Measurements from ENCODE around the gene FLOT2. TPM values are rescaled to one million over a fixed set of nuclear protein-coding genes. Genes with fewer than 3 reads are reported as not detected.
A peak's percentile ranks its signal among the peaks of the same experiment; 100 is the strongest.
"Not testable (repeated sequence)": the region's sequence is repeated elsewhere in the genome, so short reads cannot be mapped to it uniquely, and the experiment has no call there.

FLOT2 gene, protein sequence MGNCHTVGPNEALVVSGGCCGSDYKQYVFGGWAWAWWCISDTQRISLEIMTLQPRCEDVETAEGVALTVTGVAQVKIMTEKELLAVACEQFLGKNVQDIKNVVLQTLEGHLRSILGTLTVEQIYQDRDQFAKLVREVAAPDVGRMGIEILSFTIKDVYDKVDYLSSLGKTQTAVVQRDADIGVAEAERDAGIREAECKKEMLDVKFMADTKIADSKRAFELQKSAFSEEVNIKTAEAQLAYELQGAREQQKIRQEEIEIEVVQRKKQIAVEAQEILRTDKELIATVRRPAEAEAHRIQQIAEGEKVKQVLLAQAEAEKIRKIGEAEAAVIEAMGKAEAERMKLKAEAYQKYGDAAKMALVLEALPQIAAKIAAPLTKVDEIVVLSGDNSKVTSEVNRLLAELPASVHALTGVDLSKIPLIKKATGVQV
- total RNA-seq, result 10 to 100 TPM; 79.3 to 95.8 TPM

DNA sequence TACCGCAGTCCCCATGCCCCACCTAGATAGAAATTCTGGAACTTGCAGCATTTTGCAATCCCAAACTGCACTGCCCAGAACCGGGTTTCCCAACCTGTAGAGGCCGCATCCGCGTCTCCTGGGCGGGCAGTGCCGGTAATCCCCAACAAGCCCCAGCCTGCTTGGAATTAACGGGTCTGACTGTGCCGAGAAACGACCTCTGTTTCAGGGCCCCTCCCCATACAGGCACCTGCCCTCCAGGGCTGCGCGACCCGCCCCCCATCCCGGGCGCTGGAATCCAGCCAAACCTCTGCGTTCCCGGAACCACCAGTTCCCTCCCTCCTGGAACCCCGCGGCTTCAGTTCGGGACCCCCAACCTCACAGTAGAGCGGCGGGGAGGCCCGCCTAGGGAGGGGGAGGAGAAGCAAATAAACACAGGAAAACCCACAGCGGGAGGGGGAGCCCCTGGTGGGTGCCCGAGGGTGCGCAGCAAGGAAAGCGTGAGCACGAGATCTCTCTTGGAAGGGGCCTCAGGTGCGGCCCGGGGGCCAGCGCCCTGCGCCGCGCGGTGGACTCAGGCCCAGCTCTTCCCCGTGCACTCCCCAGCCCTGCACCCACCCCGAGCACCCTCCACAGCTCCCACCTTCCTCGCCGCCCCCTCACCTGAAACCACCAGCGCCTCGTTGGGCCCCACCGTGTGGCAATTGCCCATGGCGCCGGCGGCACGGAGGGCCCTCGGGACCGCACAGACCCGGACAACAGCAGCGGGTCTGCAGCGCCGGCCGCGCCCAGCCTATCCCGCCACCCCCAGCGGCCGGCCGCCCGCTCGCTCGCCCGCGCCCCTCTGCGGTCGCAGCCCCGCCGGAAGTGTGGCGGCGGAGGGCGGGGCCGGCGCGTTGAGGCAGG, at the start of gene FLOT2:
FLOT2 (minus strand) TSS at position 850 of the 885 bp plus-strand sequence; CDS start at position 691, 159 bp downstream.
- H3K9me3 Mint-ChIP-seq, result no peaks in the 10 kb centered on the region
- peak within 1 kb of the TSS; percentile 93 to 97 for H3K27ac Mint-ChIP-seq
- H3K4me3 Mint-ChIP-seq, result peak within 1 kb of the TSS; percentile 93
- peak; percentile 76 to 77 for ATAC-seq
- no peaks in the 10 kb centered on the region for H3K36me3 Mint-ChIP-seq
- H3K27me3 Mint-ChIP-seq, result no peaks in the 10 kb centered on the region
- H3K4me1 Mint-ChIP-seq (ENCODE audit: low read depth in 2 of 2), result peaks cover 50 to 57% of the 10 kb centered on the region in 2 donors
- DNase-seq (ENCODE audit: low spot score), result peak; percentile 76

DNA sequence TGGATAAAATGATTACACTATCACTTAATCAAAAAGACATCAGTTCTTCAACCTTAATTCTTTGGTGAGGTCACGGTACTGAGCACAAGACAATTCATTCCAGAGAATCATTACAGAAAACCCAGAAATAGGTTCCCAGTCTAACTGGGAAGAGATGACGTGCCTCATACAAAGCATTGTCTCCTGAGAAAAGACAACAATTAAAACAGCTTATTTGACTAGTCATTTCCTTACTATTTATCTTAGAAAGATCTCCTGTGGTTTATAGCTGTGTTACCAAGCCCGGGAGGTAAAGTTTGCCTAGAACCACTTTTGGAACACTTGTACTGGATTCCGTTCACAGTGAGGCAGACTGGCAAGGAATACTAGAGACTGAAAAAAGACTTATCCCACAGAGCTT, 48.7 kb upstream of the FLOT2 start:
- Mint-ChIP-seq H3K9me3 (no peaks in the 10 kb centered on the region), H3K4me1 (ENCODE audit: low read depth in 2 of 2) (peaks cover 36 to 47% of the 10 kb centered on the region in 2 donors), H3K27me3 (no peaks in the 10 kb centered on the region), H3K36me3 (no peaks in the 10 kb centered on the region), H3K27ac (peak overlapping the region; percentile 71 to 83), H3K4me3 (peak overlapping the region; percentile 61)
- ATAC-seq, result no peak
- no peak for DNase-seq (ENCODE audit: low spot score)

DNA sequence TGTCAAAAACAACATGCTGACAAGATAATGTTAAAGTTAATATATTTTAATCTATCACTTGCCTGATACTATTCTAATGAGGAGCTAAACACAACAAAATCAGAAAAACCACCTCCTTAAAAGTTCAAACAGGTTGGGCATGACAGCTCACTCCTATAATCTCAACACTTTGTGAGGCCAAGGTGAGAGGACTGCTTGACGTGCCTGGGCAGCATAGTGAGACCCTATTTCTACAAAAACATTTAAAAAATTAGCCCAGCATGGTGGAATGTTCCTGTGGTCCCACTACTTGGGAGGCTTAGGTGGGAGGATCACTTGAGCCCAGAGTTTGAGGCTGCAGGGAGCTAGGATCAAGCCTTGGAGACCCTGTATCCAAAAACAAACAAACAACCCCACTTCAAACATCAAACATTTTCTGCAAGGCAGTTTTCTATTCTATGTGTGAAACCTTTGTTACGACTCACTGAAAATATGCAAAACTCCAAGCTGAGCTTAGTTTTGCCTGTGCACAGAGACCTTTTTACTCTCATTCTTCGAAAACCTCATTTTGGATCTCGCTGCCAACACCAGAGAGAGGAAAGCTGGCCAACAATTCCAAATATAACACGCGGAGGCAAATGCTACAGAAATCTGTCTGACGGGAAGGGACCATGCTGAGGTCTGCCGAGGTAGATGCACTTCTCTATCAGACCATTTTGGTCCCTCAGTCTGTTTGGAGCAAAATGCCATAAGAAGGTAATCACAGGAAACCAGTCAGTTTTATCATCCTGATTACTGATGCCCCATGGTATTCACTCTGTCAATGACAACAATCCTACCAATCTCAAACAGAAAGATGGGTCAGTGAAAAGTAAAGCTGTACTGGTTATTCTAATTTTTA, 47.6 kb upstream of the FLOT2 start:
- Mint-ChIP-seq H3K36me3 (no peaks in the 10 kb centered on the region), H3K27me3 (no peaks in the 10 kb centered on the region), H3K27ac (peak overlapping the region; percentile 71 to 83), H3K4me3 (peak overlapping the region; percentile 1), H3K9me3 (no peaks in the 10 kb centered on the region), H3K4me1 (ENCODE audit: low read depth in 2 of 2) (peaks cover 44 to 52% of the 10 kb centered on the region in 2 donors)
- DNase-seq (ENCODE audit: low spot score) (no peak), ATAC-seq (no peak)

DNA sequence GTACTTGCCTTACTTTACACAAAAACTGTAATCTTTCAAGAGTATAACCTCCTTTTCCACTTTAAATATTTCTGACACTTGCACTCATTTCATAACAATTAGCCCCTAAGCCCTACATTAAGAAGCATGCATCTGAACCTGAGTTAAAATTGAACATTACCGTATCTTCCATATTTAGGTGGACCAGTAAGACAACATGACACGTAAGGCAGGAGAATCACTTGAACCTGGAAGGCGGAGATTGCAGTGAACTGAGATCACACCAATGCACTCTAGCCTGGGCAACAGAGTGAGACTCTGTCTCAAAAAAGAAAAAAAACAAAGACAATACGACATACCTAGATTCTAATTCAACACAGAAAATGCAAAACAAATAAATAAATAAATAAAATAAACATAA, 46.8 kb upstream of the FLOT2 start:
- Mint-ChIP-seq H3K9me3 (no peaks in the 10 kb centered on the region), H3K36me3 (no peaks in the 10 kb centered on the region), H3K4me3 (no peak overlapping the region), H3K27ac (peak overlapping the region; percentile 14 to 83), H3K4me1 (ENCODE audit: low read depth in 2 of 2) (peaks cover 50 to 57% of the 10 kb centered on the region in 2 donors), H3K27me3 (no peaks in the 10 kb centered on the region)
- ATAC-seq (no peak), DNase-seq (ENCODE audit: low spot score) (no peak)

DNA sequence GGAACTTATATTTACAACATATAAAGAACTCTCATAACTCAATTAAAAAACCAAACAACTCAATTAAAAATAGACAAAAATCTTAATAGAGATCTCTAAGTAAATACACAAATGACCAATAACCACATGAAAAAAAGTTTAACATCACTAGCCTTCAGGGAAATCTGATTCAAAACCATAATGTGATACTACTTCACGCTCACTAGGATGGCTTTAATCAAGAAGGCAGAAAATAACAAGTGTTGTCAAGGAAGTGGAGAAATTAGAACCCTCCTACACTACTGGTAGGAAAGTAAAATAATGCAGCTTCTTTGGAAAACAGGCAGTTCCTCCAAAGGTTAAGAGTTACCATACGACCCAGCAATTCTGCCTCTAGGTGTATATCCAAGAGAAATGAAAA, 45.4 kb upstream of the FLOT2 start:
- Mint-ChIP-seq H3K27me3 (no peaks in the 10 kb centered on the region), H3K27ac (no peak overlapping the region), H3K4me1 (ENCODE audit: low read depth in 2 of 2) (peaks cover 51 to 55% of the 10 kb centered on the region in 2 donors), H3K9me3 (no peaks in the 10 kb centered on the region), H3K36me3 (no peaks in the 10 kb centered on the region), H3K4me3 (no peak overlapping the region)
- DNase-seq (ENCODE audit: low spot score), result no peak
- no peak for ATAC-seq

DNA sequence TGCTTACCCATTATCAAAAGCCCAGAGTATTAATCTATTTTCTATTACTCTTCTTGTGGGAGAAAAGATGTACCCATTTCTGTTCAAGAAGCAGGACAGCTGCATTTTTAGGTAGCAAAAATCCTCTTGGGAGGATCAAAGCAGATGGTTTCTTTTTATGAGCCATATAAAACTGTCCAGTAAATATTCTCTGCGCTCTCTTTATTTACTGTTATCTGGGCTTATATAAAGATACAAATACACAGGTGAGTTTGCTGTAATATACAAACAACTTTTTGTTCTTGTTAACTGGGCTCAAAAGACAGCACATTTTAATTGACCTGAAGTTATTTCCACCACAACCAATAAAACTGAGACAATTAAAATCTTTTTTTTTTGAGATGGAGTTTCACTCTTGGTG, 43.7 kb upstream of the FLOT2 start:
- DNase-seq (ENCODE audit: low spot score) (no peak), ATAC-seq (no peak)
- Mint-ChIP-seq H3K27ac (peak overlapping the region in 1 of 2 donors; percentile 59), H3K27me3 (no peaks in the 10 kb centered on the region), H3K9me3 (no peaks in the 10 kb centered on the region), H3K36me3 (no peaks in the 10 kb centered on the region), H3K4me3 (no peak overlapping the region), H3K4me1 (ENCODE audit: low read depth in 2 of 2) (peaks cover 54 to 61% of the 10 kb centered on the region in 2 donors)

DNA sequence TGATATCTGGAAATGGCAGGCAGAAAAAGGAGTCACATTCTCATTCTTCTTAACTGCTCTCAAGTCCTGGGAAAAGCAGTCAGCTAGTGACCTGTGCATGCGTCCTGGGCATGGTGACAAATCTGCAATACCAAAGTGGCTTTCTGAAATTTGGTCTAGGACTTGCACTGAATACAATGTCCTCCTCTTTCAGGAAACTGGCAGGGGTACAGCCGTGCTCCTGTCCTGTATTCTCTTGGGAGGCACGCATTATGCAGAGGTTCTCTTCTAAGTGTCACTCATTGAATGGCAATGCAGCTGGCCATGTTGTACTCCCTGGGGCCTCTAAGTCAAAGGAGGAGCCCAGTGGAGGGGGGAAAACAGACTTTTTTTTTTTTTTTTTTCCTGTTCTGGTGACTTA, 43.1 kb upstream of the FLOT2 start:
- DNase-seq (ENCODE audit: low spot score) (no peak), ATAC-seq (no peak)
- H3K4me3 Mint-ChIP-seq, result no peak overlapping the region
- H3K4me1 Mint-ChIP-seq (ENCODE audit: low read depth in 2 of 2), result peaks cover 55 to 63% of the 10 kb centered on the region in 2 donors
- H3K36me3 Mint-ChIP-seq, result no peaks in the 10 kb centered on the region
- H3K27me3 Mint-ChIP-seq, result no peaks in the 10 kb centered on the region
- no peak overlapping the region for H3K27ac Mint-ChIP-seq
- no peaks in the 10 kb centered on the region for H3K9me3 Mint-ChIP-seq

DNA sequence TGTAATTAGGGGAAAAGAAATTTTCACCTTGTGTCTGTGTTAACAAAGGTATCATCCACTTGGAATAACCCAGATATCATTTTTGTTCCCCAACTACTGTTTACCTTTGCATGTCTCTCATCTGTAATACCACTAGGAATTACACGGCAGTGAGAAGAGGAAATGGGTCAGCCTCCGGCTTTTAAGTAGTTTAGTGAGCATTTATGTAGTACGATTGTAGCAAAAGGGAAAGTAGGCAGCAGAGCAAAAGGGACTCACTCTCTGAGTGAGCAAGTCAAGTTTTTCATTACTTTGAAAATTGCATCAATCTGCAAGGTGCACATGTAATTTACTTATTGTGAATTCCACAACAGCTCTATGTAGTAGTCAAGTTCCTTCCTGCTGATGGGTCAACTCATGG, 42.6 kb upstream of the FLOT2 start:
- no peaks in the 10 kb centered on the region for H3K9me3 Mint-ChIP-seq
- no peak for DNase-seq (ENCODE audit: low spot score)
- no peaks in the 10 kb centered on the region for H3K36me3 Mint-ChIP-seq
- no peaks in the 10 kb centered on the region for H3K27me3 Mint-ChIP-seq
- H3K4me1 Mint-ChIP-seq (ENCODE audit: low read depth in 2 of 2), result peaks cover 56 to 61% of the 10 kb centered on the region in 2 donors
- no peak overlapping the region for H3K27ac Mint-ChIP-seq
- no peak overlapping the region for H3K4me3 Mint-ChIP-seq
- ATAC-seq, result no peak

DNA sequence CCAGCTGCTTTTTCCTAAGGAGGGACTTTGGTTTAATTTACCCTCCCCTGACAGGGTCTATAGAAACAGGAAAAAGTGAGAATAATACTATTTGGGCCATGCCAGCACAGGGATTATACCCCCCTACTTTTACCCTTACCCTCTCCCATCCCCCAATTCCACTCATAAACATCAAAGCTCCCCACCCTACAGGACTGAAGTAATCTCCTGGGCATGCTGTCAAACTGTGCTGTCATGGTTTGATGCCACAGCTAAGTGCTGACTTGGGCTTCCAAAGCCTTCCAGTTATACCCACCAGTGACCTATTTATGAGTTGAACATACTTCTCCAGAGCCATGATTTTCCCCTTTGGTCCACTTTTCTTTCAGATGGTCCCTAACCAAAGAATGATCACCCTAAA, 41.0 kb upstream of the FLOT2 start:
- Mint-ChIP-seq H3K4me3 (no peak overlapping the region), H3K9me3 (no peaks in the 10 kb centered on the region), H3K27me3 (no peaks in the 10 kb centered on the region), H3K4me1 (ENCODE audit: low read depth in 2 of 2) (peaks cover 54 to 58% of the 10 kb centered on the region in 2 donors), H3K36me3 (no peaks in the 10 kb centered on the region), H3K27ac (no peak overlapping the region)
- DNase-seq (ENCODE audit: low spot score) (no peak), ATAC-seq (no peak)

DNA sequence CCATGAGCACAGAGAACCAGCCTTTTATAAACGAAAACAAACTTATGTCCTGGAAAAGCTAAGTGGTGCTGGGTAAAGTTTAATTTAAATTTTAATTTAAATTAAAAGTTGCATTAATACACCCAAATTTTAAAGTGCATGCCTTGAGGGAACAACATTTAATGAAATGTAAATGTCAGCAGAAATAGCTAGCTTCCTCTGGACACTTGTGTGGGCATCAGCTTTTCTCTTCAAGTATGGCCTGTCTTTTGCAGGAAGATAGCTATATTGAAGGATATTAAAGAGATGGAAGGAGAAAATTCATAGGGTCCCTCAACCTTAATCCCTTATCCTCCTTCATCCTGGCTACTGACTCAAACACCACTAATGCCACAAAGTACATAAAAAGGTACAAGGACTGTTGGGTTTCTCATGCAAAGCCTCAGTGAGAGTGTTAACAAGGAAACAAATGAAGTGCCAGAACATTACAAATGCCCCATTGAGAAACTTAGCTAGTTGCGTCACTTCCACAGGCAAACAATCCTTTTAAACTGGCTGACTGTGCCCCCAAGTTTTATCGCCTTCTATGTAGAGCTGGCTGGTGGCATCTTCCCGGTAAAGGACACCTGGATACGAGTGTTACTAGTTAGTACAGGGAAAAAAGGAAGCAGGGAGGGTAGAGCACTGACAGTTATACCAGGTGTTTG, 39.7 kb upstream of the FLOT2 start:
- DNase-seq (ENCODE audit: low spot score), result no peak
- Mint-ChIP-seq H3K9me3 (no peaks in the 10 kb centered on the region), H3K4me3 (peak overlapping the region; percentile 66), H3K27ac (peak overlapping the region; percentile 55 to 60), H3K4me1 (ENCODE audit: low read depth in 2 of 2) (peaks cover 54 to 57% of the 10 kb centered on the region in 2 donors), H3K36me3 (no peaks in the 10 kb centered on the region), H3K27me3 (no peaks in the 10 kb centered on the region)
- peak; percentile 71 to 79 for ATAC-seq

DNA sequence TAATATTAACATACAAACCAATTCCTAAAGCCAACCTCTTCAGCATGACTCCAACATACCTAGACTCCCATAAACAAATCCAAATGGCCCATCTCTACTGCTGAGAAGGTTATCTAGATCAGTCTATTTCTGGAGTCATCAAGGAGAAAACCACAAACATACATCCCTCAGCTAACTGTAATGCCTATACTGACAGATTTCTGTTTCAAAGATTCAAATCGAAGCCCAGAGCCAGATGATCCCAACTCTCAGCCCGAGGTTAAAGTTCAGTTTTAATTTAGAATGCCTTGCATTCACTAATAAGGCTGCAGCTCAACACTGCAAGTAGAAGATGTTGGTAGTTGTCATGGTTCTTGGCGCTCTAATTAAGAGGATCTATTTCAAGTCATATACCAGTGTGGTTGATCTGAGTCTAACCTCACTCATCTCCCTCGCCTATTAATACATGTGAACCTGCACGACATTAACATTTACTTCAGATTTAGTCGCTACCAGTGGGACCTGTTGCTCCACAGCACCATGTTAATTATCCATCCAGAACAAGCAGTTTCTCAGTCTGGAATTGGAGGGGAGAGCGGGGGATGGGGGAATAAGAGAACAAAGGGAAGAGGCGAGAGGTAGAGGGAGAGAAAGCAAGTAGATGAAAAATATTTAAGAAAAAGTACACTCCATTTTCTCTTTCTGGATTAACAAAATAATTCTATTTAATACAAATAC, 38.4 kb upstream of the FLOT2 start:
- peaks cover 47 to 53% of the 10 kb centered on the region in 2 donors for H3K4me1 Mint-ChIP-seq (ENCODE audit: low read depth in 2 of 2)
- no peaks in the 10 kb centered on the region for H3K36me3 Mint-ChIP-seq
- no peaks in the 10 kb centered on the region for H3K27me3 Mint-ChIP-seq
- DNase-seq (ENCODE audit: low spot score) (no peak), ATAC-seq (no peak)
- H3K4me3 Mint-ChIP-seq, result no peak overlapping the region
- H3K9me3 Mint-ChIP-seq, result no peaks in the 10 kb centered on the region
- H3K27ac Mint-ChIP-seq, result peak overlapping the region; percentile 55 to 60

DNA sequence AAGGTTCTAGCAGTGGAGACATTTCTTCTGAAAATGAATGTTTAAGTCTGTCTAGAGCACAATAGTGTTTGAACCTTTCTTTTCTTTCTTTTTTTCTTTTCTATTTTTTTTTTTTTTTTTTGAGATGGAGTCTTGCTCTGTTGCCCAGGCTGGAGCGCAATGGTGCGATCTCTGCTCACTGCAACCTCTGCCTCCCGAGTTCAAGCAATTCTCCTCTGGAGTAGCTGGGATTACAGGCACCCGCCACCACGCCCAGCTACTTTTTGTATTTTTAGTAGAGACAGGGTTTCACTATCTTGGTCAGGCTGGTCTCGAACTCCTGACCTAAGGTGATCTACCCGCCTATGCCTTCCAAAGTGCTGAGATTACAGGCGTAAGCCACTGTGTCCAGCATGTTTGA, 37.0 kb upstream of the FLOT2 start:
- H3K36me3 Mint-ChIP-seq; H3K4me3 Mint-ChIP-seq; H3K27me3 Mint-ChIP-seq; ATAC-seq; DNase-seq (ENCODE audit: low spot score); H3K9me3 Mint-ChIP-seq: not testable (repeated sequence)
- peaks cover 45 to 48% of the 10 kb centered on the region in 2 donors for H3K4me1 Mint-ChIP-seq (ENCODE audit: low read depth in 2 of 2)
- peak overlapping the region in 1 of 2 donors; percentile 33 for H3K27ac Mint-ChIP-seq
